Nephron progenitor cell (in vitro differentiated cells): ENCODE data around the gene ACAP2.
"Not testable (repeated sequence)": the region's sequence is repeated elsewhere in the genome, so short reads cannot be mapped to it uniquely, and the experiment has no call there.

Experiments
- DNase-seq: peaks from one replicate; pipeline ENCODE4 v3.0.0; 2021
- H3K27ac Mint-ChIP-seq: 2 replicates; pipeline ENCODE4 v1.8.0; 2021; ENCODE audit warnings: mild to moderate bottlenecking, moderate library complexity, mixed read lengths
- H3K27me3 Mint-ChIP-seq: 2 replicates; pipeline ENCODE4 v1.8.0; 2021; ENCODE audit warnings: mild to moderate bottlenecking, low read depth, mixed read lengths; ENCODE audit not compliant: poor library complexity
- H3K36me3 Mint-ChIP-seq: 2 replicates; pipeline ENCODE4 v1.8.0; 2021; ENCODE audit warnings: low read depth, mixed read lengths
- H3K4me1 Mint-ChIP-seq: 2 replicates; pipeline ENCODE4 v1.8.0; 2021; ENCODE audit warnings: mixed read lengths
- H3K4me3 Mint-ChIP-seq: 2 replicates; pipeline ENCODE4 v1.8.0; 2021; ENCODE audit warnings: mild to moderate bottlenecking, moderate library complexity, mixed read lengths
- H3K9me3 Mint-ChIP-seq: 2 replicates; pipeline ENCODE4 v1.8.0; 2021; ENCODE audit warnings: mild to moderate bottlenecking, moderate library complexity, mixed read lengths
- CTCF ChIP-seq: fragments of 200-600 bp; sonication (generic); IDR thresholded peaks from 2 replicates; pipeline ENCODE4 v1.5.0; 2021; ENCODE audit warnings: antibody characterized with exemption

The ACAP2 gene

DNA sequence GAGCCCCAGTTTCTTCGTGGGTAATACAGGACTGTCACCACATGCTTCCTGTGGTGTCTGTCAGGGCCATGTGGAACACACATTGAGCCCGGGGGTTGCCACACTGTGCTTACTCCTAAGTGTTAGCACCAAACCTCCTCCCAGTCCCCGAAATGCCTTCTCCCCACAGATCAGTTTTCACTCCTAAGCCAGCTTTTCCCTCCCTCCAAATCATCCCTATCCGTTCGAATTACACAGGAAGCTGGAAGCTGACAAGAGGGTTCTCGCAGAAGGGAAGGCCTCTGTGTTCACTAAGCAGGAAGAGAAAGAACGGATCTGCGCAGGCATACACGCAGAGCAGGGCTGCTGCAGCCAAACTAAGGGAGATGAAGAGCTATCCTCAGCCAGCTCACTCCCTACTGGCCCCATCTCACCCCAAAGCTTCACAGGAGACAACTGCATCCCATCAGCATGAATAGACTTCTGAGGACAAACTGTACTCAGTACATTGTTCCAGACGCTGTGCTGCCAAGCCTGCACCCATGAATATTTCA, 204.2 kb downstream of the ACAP2 start:
- DNase-seq, result no peak
- Mint-ChIP-seq H3K36me3 (peaks cover 46% of the 10 kb centered on the region), H3K4me1 (peaks cover 71% of the 10 kb centered on the region), H3K4me3 (peak overlapping the region; percentile 31), H3K27me3 (peaks cover 6% of the 10 kb centered on the region), H3K27ac (peak overlapping the region; percentile 95), H3K9me3 (peaks cover 32% of the 10 kb centered on the region)
- TF ChIP-seq CTCF, result no peak

DNA sequence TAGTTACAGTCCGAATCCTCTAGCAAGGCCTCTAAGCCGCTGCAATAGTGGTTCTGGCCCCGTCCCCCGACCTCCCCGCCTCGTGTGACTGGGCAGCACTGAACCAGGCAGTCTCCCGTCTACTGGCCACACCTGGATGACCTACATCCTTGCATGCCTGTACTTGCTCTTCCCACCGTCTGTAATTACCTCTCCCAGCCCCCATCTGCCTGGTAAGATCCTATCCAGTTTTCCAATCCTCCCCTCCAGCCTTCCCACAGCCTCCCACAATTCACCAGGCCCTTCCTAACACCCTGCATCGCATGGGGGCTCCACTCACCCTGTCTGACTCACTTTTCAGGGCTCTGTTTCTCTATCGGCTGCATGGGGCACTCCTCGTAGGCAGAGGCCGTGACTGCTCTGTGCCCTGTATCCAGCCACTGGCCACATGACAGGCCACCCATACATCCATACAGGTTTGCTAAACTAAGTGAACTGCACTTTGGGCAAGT, 204.7 kb downstream of the ACAP2 start:
- Mint-ChIP-seq H3K4me3 (peak overlapping the region; percentile 23), H3K4me1 (peaks cover 65% of the 10 kb centered on the region), H3K36me3 (peaks cover 51% of the 10 kb centered on the region), H3K27ac (peak overlapping the region; percentile 95), H3K27me3 (peaks cover 6% of the 10 kb centered on the region), H3K9me3 (peaks cover 38% of the 10 kb centered on the region)
- no peak for TF ChIP-seq CTCF
- DNase-seq, result no peak

DNA sequence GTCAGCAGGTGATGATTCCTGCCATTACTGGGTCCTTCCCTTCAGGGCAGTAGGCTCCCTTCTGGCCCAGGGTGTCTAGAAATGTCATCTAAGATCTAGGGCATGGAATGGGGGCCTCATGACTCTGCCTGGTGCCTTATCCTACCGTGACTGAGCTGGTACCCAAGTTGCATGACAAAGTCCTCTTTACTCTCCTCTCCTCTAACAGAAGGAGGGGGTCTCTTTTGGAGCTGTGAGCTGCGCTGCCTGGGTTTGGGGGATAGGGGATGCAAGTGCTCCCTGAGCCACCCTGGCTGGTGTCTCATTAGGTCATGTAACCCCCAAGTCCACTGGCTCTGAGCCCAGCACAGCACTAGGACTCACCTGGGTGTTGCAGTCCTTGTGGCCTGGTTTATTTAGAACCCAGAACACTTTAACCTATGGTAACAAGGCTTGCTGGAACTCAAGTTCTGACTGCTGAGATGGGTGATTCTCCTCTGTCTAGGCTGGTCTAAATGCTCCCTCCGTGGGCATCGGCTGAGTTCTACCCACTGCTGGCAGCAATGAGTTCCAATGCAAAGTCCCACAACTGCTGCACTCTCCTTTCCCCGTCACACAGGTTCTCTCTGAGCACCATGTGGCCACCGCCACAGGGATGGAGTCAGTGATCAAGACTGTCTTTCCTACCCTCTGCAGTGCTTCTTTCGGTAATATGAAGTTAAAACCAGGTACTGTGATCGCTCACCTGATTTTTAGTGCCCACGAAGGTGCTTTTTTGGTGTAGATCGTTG, 205.8 kb downstream of the ACAP2 start:
- H3K27me3 Mint-ChIP-seq, result peaks cover 6% of the 10 kb centered on the region
- H3K27ac Mint-ChIP-seq, result no peak overlapping the region
- peaks cover 46% of the 10 kb centered on the region for H3K9me3 Mint-ChIP-seq
- no peak for TF ChIP-seq CTCF
- no peak for DNase-seq
- no peak overlapping the region for H3K4me3 Mint-ChIP-seq
- peaks cover 54% of the 10 kb centered on the region for H3K4me1 Mint-ChIP-seq
- peaks cover 56% of the 10 kb centered on the region for H3K36me3 Mint-ChIP-seq

- no peak for DNase-seq
- TF ChIP-seq CTCF, result no peak
- Mint-ChIP-seq H3K4me3 (no peak overlapping the region), H3K9me3 (peaks cover 50% of the 10 kb centered on the region), H3K36me3 (peaks cover 60% of the 10 kb centered on the region), H3K27ac (no peak overlapping the region), H3K27me3 (peaks cover 6% of the 10 kb centered on the region), H3K4me1 (peaks cover 47% of the 10 kb centered on the region)
Measured at GRCh38 chr3:195236076-195236798, 206.6 kb downstream of the ACAP2 start.

GRCh38 chr3:195230244-195230643, 212.6 kb downstream of the ACAP2 start:
- Mint-ChIP-seq H3K27me3 (peaks cover 8% of the 10 kb centered on the region), H3K4me1 (peaks cover 26% of the 10 kb centered on the region), H3K4me3 (no peak overlapping the region), H3K36me3 (peaks cover 50% of the 10 kb centered on the region), H3K9me3 (peaks cover 37% of the 10 kb centered on the region), H3K27ac (no peak overlapping the region)
- TF ChIP-seq CTCF, result no peak
- no peak for DNase-seq

DNA sequence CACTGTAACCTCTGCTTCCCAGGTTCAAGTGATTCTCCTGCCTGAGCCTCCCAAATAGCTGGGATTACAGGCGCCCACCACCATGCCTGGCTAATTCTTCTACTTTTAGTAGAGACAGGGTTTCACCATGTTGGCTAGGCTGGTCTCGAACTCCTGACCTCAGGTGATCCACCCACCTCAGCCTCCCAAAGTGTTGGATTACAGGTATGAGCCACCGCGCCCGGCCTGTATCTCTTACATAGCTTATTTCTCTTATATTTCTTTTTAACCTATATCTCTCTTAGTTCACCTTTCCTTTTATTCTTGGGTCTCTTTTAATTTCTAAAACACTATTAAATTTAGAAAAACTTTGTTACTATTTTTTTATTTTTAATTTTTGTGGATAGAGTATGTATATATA, 213.9 kb downstream of the ACAP2 start:
- not testable (repeated sequence) for H3K27me3 Mint-ChIP-seq, DNase-seq, H3K27ac Mint-ChIP-seq, H3K4me3 Mint-ChIP-seq
- peaks cover 42% of the 10 kb centered on the region for H3K36me3 Mint-ChIP-seq
- H3K4me1 Mint-ChIP-seq, result peaks cover 23% of the 10 kb centered on the region
- H3K9me3 Mint-ChIP-seq, result peaks cover 28% of the 10 kb centered on the region
